Endothelial cell of umbilical vein (primary cell): Measurements from ENCODE around the gene THBD.

Experiments used
- CTCF ChIP-seq, 2 donors: IDR thresholded peaks; 1 replicate in 1 of 2; 2 replicates in 1 of 2; pipeline ENCODE4 v1.5.1; 2011; ENCODE audit warnings: low read length in 2 of 2, mild to moderate bottlenecking in 2 of 2, moderate library complexity in 2 of 2, control low read depth in 1 of 2, inconsistent platforms in 1 of 2, low read depth in 1 of 2; ENCODE audit not compliant: insufficient read depth in 1 of 2; ENCODE audit errors: extremely low read depth in 1 of 2
- EZH2 ChIP-seq: IDR thresholded peaks from 2 replicates; pipeline ENCODE4 v1.6.1; 2012; ENCODE audit warnings: borderline replicate concordance, low read depth, mild to moderate bottlenecking, moderate library complexity, low read length, inconsistent platforms; ENCODE audit not compliant: severe bottlenecking
- FOS ChIP-seq: IDR thresholded peaks from 2 replicates; pipeline ENCODE4 v1.6.1; 2011; ENCODE audit warnings: mild to moderate bottlenecking, low read length, moderate library complexity, borderline replicate concordance; ENCODE audit not compliant: insufficient read depth
- MAX ChIP-seq: IDR thresholded peaks from 2 replicates; pipeline ENCODE4 v1.6.1; 2011; ENCODE audit not compliant: insufficient read depth, insufficient read length
- MYC ChIP-seq: IDR thresholded peaks from one replicate; pipeline ENCODE4 v1.6.1; 2011; ENCODE audit warnings: mild to moderate bottlenecking, low read depth, low read length
- POLR2AphosphoS5 ChIP-seq: IDR thresholded peaks from 2 replicates; pipeline ENCODE4 v1.6.1; 2012; ENCODE audit warnings: low read depth, mild to moderate bottlenecking, control low read depth, low read length, moderate library complexity; ENCODE audit not compliant: insufficient read depth

GRCh38 chr20:23047738-23048214 is 1.7 kb downstream of the THBD start:
- TF ChIP-seq CTCF (IDR thresholded peaks at IDR 0.05; ENCODE audit: extremely low read depth in 1 of 2, insufficient read depth in 1 of 2, low read depth in 1 of 2, low read length in 2 of 2) (peak in 1 of 2 donors; percentile 16), MYC (no peak), POLR2AphosphoS5 (no peak), FOS (no peak), EZH2 (peak; percentile 43), MAX (no peak)
